Mammary epithelial cell (primary cell): ENCODE data around the gene FCRL1.

Source experiments
- EZH2 ChIP-seq: IDR thresholded peaks from 2 replicates; pipeline ENCODE4 v1.6.1; 2012; ENCODE audit warnings: low read length, inconsistent platforms, borderline replicate concordance
- TF ChIP-seq, protein P1 (sequence below), 2 donors: IDR thresholded peaks in 1 of 2; conservative IDR thresholded peaks in 1 of 2; 2 replicates each; pipeline ENCODE4 v1.5.1; 2011 to 2012; ENCODE audit warnings: inconsistent platforms in 2 of 2, low read length in 2 of 2, mild to moderate bottlenecking in 2 of 2, control low read depth in 1 of 2, low read depth in 1 of 2; ENCODE audit not compliant: insufficient read depth in 1 of 2; ENCODE audit errors: extremely low read depth in 1 of 2

DNA sequence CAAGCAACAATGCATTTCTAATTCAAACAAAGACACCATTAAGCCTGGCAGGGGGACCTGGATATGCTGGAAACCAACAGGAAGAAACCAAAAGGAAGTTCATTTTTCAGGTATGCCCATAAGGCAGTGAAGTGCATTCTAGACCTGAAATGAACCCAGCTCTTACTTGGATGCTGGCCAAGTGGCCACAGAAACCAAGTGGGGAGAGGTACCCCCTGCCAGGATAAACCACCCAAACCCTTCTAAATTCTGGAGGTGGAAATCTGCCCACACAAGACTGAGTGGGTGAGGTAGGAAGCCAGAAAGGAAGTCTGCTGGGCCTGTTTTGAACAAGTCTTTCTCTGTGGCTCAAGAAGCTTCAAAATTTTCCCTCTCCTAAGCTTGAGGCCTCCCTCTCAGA is 19.0 kb upstream of the FCRL1 start:
- TF ChIP-seq EZH2: no peak
- TF ChIP-seq, protein P1, sequence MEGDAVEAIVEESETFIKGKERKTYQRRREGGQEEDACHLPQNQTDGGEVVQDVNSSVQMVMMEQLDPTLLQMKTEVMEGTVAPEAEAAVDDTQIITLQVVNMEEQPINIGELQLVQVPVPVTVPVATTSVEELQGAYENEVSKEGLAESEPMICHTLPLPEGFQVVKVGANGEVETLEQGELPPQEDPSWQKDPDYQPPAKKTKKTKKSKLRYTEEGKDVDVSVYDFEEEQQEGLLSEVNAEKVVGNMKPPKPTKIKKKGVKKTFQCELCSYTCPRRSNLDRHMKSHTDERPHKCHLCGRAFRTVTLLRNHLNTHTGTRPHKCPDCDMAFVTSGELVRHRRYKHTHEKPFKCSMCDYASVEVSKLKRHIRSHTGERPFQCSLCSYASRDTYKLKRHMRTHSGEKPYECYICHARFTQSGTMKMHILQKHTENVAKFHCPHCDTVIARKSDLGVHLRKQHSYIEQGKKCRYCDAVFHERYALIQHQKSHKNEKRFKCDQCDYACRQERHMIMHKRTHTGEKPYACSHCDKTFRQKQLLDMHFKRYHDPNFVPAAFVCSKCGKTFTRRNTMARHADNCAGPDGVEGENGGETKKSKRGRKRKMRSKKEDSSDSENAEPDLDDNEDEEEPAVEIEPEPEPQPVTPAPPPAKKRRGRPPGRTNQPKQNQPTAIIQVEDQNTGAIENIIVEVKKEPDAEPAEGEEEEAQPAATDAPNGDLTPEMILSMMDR (conservative IDR thresholded peaks at IDR 0.05 in 1 of 2, IDR thresholded peaks at IDR 0.05 in 1 of 2; ENCODE audit: extremely low read depth in 1 of 2, insufficient read depth in 1 of 2, low read depth in 1 of 2, low read length in 2 of 2): no peak
